Stimulated activated CD4-positive, alpha-beta T cell treated with anti-CD3 and anti-CD28 coated beads, Interleukin-2, amount 100 ng/mL, for 48 hours (primary cell): ENCODE measurements around the gene PLEKHJ1.

Experiments
- DNase-seq, 2 donors: peaks; one replicate each; pipeline ENCODE4 v3.0.0-alpha.2; 2020

Gene PLEKHJ1

DNA sequence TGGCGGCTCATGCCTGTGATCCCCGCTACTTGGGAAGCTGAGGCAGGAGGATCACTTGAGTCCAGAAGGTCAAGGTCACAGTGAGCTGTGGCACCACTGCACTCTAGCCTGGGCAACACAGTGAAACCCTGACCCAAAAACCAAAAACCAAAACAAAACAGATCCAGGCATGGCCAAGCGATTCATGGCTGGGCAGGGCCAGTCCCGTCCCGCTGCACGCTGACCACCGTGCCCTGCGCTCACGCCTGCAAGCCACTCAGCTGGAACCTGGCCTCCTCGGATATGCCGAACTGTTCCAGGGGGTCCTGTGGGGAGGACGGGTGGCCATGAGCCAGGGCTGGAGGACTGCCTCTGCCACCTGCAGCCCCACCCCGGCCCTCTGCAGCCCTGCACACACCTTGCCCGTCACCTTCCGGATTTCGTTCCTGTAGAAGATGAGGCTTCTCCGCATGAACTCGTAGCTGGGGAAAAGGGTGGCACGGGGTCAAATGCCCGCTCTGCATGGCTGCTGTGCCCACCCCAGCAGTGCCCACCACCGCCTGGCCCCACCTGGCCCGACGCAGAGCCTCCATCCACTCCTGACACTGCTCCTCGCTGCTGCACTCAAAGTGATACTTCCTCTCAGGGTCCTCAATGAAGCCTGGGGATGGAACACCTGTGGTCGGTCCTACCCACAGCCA, 2.4 kb downstream of the PLEKHJ1 start:
- DNase-seq = no peak

DNA sequence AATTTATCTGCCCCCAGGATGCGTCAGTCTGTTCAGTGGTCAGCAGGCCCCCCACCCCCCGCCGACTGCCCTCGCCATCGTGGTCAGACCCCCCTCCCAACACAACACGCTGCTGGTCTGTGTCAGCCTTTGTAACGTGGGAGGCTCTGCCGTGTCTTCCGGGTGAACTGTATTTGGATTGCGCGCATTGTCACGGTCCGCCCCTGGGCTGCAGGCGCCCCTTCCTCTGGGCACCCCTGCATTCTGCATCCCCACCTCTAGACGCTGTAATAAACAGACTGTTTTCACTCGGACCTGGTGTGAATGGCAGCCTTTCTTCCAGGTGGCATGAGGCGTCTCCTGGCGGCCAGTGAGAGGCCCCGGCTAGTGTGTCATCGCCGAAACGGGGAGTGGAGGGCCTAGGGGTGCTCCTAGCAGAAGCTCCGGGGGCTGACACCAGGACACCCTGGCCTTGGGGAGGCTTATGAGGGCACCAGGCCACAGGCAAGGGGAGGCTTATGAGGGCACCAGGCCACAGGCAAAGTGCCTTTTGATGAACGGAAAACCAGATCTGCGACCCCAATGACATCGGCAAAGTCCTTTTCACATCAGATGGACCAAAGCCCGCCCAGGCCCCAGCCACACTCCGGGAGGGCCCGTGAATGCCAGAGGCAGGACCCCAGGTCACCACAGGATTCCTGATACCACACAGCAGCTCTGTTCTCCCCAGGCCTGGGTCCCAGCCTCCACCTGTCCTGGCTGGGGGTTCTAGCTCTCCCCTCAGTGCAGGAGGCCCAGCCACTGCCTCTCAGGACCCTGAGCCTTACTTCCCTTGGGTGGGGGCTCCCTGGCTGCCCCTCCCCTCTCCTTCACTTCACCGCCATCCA, 3.6 kb downstream of the PLEKHJ1 start:
- DNase-seq = no peak

DNA sequence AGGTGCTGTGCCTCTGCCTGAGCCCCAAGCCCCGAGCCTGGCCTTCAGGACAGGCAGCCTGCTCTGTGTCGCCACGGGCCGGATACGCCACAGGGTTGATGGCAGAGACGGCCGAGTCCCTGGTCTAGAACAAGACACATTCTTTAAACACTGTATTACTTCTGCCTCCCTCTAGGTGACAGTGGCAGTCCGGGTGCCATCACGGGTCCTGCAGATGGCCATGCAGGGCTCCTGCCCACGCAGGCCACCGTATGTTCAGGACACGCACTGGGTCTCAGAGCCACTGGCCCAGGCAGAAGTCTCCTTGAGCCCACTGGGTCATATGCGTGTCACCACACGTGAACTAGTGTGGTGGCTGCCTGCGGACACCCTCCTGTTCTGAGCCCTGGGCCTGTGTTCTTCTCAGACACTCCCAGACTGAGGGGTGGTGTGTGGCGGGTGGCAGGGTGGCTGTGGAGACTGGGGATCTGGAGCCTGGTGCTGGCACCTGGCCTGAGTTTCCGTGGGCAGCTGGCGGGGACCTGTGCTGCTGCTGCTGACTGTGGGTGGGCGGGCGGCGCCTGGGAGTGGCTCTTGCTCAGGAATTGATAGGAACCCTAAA, 4.4 kb downstream of the PLEKHJ1 start:
- no peak for DNase-seq

- no peak for DNase-seq
Measured at GRCh38 chr19:2230807-2231533, 5.2 kb downstream of the PLEKHJ1 start.

- DNase-seq = no peak
Measured at GRCh38 chr19:2230033-2230531, 6.0 kb downstream of the PLEKHJ1 start.

GRCh38 chr19:2229103-2230032, 6.8 kb downstream of the PLEKHJ1 start:
- no peak for DNase-seq

DNA sequence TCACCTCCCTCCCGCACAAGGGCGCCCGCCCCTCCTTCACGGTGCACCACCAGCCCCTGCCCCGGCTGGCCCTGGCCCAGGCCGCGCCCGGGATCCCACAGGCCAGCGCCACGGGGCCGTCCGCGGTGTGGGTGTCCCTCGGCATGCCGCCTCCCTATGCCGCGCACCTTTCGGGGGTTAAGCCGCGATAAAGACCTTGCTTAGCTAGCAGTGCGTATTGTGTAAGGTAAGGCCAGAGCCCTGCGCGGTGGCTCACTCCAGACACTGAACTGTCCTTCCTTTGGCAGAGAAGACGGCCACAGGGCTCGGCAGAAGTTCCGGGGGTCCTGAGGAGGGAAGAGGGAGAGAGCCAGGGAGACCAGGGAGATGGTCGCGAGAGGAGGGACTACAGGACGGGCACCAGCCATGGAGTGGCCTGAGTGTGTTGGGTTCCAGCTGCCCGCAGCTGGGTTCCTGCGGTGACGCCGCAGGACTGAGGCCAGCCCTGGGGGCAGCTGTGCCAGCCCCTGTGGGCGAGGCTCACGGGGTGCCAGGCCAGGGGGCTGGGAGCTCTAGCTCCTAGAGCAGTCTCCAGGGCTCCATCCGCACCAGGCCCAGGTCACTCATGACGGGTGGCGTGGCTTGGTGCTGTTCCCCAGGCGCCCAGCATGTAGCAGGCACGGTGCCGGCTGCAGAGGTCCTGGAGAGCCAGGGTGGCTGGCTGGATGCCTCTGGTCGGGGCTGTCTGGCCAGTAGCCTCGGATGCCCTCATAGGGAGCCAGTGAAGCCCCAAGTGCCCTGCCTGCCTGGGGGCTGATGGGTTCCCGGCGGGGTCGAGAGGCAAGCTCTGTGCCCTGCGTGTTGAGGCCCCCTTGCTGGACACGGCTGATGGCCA, 7.7 kb downstream of the PLEKHJ1 start:
- DNase-seq = no peak

DNA sequence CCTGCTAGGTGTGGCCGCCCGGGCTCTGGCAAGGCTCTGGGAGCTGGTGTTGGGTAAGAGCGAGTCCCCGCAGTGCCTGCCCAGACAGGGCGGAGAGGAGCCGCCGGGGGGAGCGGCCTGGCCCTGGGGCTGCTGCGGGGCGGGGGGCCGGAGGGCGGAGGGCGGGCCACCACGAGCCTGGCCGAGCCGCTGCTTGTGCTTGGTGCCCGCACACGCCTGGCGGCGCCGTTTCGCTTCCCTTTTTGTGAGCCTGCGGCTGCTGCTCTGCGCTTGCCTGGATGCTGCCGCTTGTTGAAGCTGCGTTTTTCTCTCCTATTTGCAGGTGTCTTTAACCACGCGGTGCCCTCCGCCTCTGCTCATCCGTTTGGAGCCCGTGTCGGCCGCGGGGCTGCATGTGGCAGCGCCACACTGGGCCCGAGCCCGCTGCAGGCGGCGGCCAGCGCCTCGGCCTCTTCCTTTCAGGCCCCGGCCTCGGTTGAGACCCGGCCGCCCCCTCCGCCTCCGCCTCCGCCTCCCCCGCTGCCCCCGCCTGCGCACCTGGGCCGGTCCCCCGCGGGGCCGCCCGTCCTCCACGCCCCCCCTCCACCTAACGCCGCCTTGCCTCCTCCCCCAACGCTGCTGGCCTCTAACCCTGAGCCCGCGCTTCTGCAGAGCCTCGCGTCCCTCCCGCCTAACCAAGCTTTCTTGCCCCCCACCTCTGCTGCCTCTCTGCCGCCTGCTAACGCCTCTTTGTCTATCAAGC, 8.5 kb downstream of the PLEKHJ1 start:
- no peak for DNase-seq

GRCh38 chr19:2226840-2227360, 9.2 kb downstream of the PLEKHJ1 start:
- DNase-seq = no peak

- no peak for DNase-seq
Measured at GRCh38 chr19:2226051-2226839, 9.9 kb downstream of the PLEKHJ1 start.

DNA sequence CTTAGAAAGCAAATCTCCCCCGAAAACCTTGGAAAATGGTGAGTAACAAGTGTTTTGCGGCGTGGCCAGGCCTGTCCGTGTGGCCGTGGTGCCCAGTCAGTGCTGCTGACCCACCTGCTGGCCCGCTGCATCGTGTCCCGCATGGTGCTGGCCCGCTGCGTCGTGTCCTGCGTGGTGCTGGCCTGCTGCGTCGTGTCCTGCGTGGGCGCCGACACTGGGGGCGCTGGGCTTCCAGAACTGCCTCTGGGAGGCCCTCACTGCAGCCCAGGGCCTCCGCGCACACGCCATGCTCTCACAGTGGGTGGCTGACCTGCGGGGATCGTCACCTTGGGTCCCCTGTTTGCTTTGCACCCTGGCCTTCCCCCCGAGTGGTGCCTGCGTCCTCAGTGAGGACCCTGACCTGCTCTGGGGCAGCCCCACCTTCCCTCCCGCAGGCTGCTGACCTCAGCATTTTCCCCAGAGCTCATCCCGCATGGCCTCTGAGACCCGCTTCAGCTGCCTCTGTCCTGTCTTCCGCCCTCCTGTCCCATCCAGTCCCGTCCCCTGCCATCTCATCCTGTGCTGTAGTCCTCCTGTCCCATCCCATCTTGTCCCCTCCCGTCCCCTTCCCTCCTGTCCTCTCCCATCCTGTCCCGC, 10.6 kb downstream of the PLEKHJ1 start:
- no peak for DNase-seq

DNA sequence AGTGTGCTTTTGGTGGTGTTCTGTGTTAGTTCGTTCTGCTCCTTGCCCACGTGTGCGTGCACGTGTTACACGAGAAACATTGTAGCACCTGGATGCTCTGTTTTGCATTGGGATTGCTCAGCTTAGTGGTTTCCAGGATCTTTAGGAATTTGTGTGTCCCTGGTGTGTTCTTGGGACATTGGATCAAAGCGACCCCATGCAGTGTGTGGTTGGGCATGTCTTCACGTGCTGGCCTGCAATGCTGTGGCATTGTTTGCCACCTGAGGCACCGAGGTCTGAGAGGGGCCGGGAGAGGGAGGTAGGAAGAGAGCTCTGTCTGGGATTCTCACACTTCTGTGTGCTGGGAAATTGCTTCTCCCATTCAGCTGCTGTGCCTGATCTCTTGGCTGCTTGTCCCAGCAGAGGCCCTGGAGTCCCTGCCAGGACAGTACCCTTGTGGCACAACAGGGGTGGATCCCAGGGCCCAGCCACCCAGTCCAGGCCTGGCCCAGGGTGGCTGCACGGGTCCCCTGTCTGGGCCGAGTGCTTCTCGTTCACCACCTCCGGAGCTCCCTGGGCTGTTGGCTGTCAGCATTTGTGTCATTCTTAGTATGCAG, 11.3 kb downstream of the PLEKHJ1 start:
- no peak for DNase-seq

GRCh38 chr19:2223959-2224358, 12.2 kb downstream of the PLEKHJ1 start:
- DNase-seq = no peak

- DNase-seq = no peak
Measured at GRCh38 chr19:2223391-2223790, 12.7 kb downstream of the PLEKHJ1 start.

GRCh38 chr19:2221918-2222317, 14.2 kb downstream of the PLEKHJ1 start:
- DNase-seq = no peak

GRCh38 chr19:2221250-2221831, 14.8 kb downstream of the PLEKHJ1 start:
- DNase-seq = no peak

GRCh38 chr19:2219726-2220125, 16.4 kb downstream of the PLEKHJ1 start:
- no peak for DNase-seq

- no peak for DNase-seq
Measured at GRCh38 chr19:2217591-2217990, 18.5 kb downstream of the PLEKHJ1 start.
